ENCODE results near the gene ZNF613. TPM values are rescaled to one million over a fixed set of nuclear protein-coding genes. Genes with fewer than 3 reads are reported as not detected.

Gene ZNF613
- total RNA-seq, 1 donor from 2014 or later, result 5.8 TPM

DNA sequence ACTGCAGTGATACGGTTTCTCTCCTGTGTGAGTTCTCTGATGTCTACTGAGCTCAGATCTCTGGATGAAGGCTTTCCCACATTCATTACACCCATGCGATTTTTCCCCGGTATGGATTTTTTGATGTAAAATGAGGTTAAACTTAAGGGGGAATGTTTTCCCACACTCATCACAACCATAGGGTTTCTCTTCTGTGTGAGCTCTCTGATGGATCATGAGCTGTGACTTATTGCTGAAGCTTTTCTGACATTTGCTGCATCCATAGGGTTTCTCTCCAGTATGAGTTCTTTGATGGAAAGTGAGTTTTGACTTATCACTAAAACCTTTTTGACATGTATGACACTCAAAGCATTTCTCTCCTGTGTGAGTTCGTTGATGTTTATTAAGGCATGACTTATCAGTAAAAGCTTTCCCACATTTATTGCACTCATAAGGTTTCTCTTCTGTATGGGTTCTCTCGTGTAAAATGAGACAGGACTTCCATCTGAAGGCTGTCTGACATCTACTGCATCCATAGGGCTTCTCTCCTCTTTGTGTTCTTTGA lies 11.9 kb upstream of the ZNF613 start:
- TF ChIP-seq, protein P1, sequence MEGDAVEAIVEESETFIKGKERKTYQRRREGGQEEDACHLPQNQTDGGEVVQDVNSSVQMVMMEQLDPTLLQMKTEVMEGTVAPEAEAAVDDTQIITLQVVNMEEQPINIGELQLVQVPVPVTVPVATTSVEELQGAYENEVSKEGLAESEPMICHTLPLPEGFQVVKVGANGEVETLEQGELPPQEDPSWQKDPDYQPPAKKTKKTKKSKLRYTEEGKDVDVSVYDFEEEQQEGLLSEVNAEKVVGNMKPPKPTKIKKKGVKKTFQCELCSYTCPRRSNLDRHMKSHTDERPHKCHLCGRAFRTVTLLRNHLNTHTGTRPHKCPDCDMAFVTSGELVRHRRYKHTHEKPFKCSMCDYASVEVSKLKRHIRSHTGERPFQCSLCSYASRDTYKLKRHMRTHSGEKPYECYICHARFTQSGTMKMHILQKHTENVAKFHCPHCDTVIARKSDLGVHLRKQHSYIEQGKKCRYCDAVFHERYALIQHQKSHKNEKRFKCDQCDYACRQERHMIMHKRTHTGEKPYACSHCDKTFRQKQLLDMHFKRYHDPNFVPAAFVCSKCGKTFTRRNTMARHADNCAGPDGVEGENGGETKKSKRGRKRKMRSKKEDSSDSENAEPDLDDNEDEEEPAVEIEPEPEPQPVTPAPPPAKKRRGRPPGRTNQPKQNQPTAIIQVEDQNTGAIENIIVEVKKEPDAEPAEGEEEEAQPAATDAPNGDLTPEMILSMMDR (IDR thresholded peaks at IDR 0.05; ENCODE audit: insufficient read depth, low read length, poor library complexity, severe bottlenecking), result no peak
- DNase-seq (ENCODE audit: low read depth), result no peak
- no peak overlapping the region for H3K4me3 ChIP-seq (ENCODE audit: low read depth, low read length)
- no peaks in the 10 kb centered on the region for H3K27me3 ChIP-seq (ENCODE audit: control insufficient read depth, insufficient read depth, low read length)
- H3K36me3 ChIP-seq (ENCODE audit: control insufficient read depth, insufficient read depth, low read length), result no peaks in the 10 kb centered on the region

GRCh38 chr19:51916167-51916566 lies 11.1 kb upstream of the ZNF613 start:
- TF ChIP-seq, protein P1 (IDR thresholded peaks at IDR 0.05; ENCODE audit: insufficient read depth, low read length, poor library complexity, severe bottlenecking), result no peak
- Histone ChIP-seq H3K4me3 (ENCODE audit: low read depth, low read length) (no peak overlapping the region), H3K36me3 (ENCODE audit: control insufficient read depth, insufficient read depth, low read length) (no peaks in the 10 kb centered on the region), H3K27me3 (ENCODE audit: control insufficient read depth, insufficient read depth, low read length) (no peaks in the 10 kb centered on the region)
- no peak for DNase-seq (ENCODE audit: low read depth)

DNA sequence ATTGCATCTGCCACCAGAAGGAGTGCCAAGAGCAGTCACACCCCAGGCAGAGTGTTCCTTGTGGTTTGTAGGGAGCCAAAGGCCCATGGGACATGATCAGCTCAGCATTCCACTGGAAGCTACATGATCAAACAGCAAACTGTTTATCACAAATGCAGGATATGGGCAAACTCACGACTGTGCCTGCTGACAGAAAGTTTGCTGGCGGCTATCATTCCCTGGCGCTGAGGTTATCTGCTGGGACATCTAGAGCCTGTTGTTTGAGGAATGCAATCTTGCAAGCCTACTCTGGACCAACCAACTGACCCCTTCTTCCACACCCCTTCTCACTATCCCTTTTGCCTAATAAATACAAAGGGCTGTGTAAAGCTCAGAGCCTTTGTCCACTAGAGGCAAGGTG lies 7.7 kb upstream of the ZNF613 start:
- TF ChIP-seq, protein P1 (IDR thresholded peaks at IDR 0.05; ENCODE audit: insufficient read depth, low read length, poor library complexity, severe bottlenecking), result no peak
- no peaks in the 10 kb centered on the region for H3K36me3 ChIP-seq (ENCODE audit: control insufficient read depth, insufficient read depth, low read length)
- DNase-seq (ENCODE audit: low read depth), result no peak
- H3K27me3 ChIP-seq (ENCODE audit: control insufficient read depth, insufficient read depth, low read length), result no peaks in the 10 kb centered on the region
- no peak overlapping the region for H3K4me3 ChIP-seq (ENCODE audit: low read depth, low read length)

GRCh38 chr19:51921949-51922348 lies 5.3 kb upstream of the ZNF613 start:
- Histone ChIP-seq H3K4me3 (ENCODE audit: low read depth, low read length) (no peak overlapping the region), H3K27me3 (ENCODE audit: control insufficient read depth, insufficient read depth, low read length) (no peaks in the 10 kb centered on the region), H3K36me3 (ENCODE audit: control insufficient read depth, insufficient read depth, low read length) (no peaks in the 10 kb centered on the region)
- TF ChIP-seq, protein P1 (IDR thresholded peaks at IDR 0.05; ENCODE audit: insufficient read depth, low read length, poor library complexity, severe bottlenecking), result no peak
- DNase-seq (ENCODE audit: low read depth), result no peak

GRCh38 chr19:51926426-51926783 lies 867 bp upstream of the ZNF613 start:
- H3K36me3 ChIP-seq (ENCODE audit: control insufficient read depth, insufficient read depth, low read length), result no peaks in the 10 kb centered on the region
- TF ChIP-seq, protein P1 (IDR thresholded peaks at IDR 0.05; ENCODE audit: insufficient read depth, low read length, poor library complexity, severe bottlenecking), result no peak
- no peak for DNase-seq (ENCODE audit: low read depth)
- peak overlapping the region; percentile 99 for H3K4me3 ChIP-seq (ENCODE audit: low read depth, low read length)
- no peaks in the 10 kb centered on the region for H3K27me3 ChIP-seq (ENCODE audit: control insufficient read depth, insufficient read depth, low read length)

DNA sequence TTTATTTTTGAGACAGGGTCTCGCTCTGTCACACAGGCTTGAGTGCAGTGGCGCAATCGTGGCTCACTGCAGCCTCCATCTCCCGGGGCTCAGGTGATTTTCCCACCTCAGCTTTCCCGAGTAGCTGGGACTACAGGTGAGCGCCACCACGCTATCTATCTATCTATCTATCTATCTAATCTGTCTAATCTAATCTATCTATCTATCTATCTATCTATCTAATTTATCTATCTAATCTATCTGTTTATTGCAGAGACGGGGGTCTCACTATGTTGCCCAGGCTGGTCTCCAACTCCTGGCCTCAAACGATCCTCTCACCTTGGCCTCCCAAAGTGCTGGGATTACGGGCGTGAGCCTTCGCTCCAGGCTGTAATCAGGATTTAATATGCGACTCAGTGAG lies 587 bp downstream of the ZNF613 start:
- no peaks in the 10 kb centered on the region for H3K27me3 ChIP-seq (ENCODE audit: control insufficient read depth, insufficient read depth, low read length)
- TF ChIP-seq, protein P1 (IDR thresholded peaks at IDR 0.05; ENCODE audit: insufficient read depth, low read length, poor library complexity, severe bottlenecking), result no peak
- peak overlapping the region; percentile 99 for H3K4me3 ChIP-seq (ENCODE audit: low read depth, low read length)
- H3K36me3 ChIP-seq (ENCODE audit: control insufficient read depth, insufficient read depth, low read length), result no peaks in the 10 kb centered on the region
- DNase-seq (ENCODE audit: low read depth), result no peak

All from kidney epithelial cell (primary cell).